Purkinje cell (primary cell): ENCODE measurements around the gene ZNF354B. TPM values are rescaled to one million over a fixed set of nuclear protein-coding genes. Genes with fewer than 3 reads are reported as not detected.

Experiments
- polyA plus RNA-seq: library from polyadenylated mRNA; unstranded; fragments of >200 nt; fragmentation: Nextera tagmentation; gene quantifications from 2 replicates; pipeline ENCODE4 v1.2.1, GENCODE V29; 2014

Gene ZNF354B
- polyA plus RNA-seq = 2.0 and 2.3 TPM in 2 replicates

DNA sequence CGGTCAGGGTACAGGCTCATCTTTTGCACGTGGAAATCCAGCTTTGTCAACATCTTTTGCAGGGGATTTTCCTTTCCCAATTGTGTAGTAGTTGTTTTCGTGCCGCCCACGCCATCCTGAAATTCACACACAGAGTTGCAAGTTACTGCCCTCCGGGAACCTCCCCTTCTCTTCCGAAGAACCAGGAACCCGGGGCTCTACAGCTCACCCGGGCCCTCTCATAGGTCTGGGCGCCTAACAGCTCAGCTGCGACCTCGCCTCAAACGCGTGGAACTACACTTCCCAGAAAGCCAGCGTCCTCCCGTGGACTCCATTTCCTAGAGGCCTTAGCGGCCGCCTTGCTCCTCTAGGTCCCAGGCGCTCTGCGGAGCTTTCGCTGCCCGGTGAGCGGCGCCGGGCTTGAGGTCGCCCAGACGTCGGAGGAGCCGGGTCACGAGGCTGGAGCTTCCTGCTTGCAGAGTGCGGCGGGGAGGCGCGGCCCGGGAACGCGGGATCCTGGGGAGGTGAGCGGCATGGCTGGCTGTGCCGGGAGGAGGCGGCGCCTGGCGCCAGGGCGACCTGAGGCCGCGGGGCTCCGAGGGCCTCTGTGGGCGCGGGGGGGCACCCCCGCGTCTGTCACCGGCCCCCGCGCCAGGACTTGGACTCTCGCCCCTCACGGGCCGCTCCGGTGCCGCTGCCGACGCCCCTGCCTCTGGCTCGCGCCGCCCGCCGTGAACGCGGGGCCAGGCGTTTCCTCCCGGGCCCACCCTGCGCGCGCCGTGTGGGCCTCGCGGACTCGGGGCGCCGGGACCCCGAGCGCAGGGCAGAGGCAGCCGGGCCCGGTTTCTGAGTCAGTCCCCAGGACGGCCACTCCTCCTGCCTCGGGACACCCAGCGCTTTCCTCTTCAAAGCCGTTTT is at the start of gene ZNF354B:
Gene ZNF354B (plus strand): TSS at position 329 of the 897 bp plus-strand sequence. CDS start 1,095 bp downstream, outside the sequence.

GRCh38 chr5:178895615-178896571 is 36.1 kb downstream of the ZNF354B start, which contains the start of gene ZFP2:
Gene ZFP2 (plus strand): TSS chr5:178895913. CDS start chr5:178931314, 35,401 bp downstream.

Other genes starting within 250 kb of the ZNF354B start
- 18.2 and 19.9 TPM in 2 replicates for gene CLK4, start 232.9 kb upstream of the ZNF354B start, polyA plus RNA-seq
- 7.0 and 8.1 TPM in 2 replicates for gene ZNF354A, start 129.3 kb upstream of the ZNF354B start, polyA plus RNA-seq
- gene ZFP2, start 36.0 kb downstream of the ZNF354B start, polyA plus RNA-seq = 0.71 and 4.6 TPM in 2 replicates
- gene ZNF454, start 81.2 kb downstream of the ZNF354B start, polyA plus RNA-seq = 0.13 and 1.6 TPM in 2 replicates
- 0.05 TPM in 1 of 2 replicates, not detected in the other for gene GRM6, start 135.4 kb downstream of the ZNF354B start, polyA plus RNA-seq
- gene ZNF879, start 163.9 kb downstream of the ZNF354B start, polyA plus RNA-seq = 2.5 and 2.8 TPM in 2 replicates
- gene ZNF354C, start 200.4 kb downstream of the ZNF354B start, polyA plus RNA-seq = 1.8 and 2.7 TPM in 2 replicates